ENCODE data around the gene ZNF599. TPM values are rescaled to one million over a fixed set of nuclear protein-coding genes. Genes with fewer than 3 reads are reported as not detected.

Gene ZNF599
- total RNA-seq, 2 experiments from 2014 or later, result 3.2 to 3.7 TPM

Other genes starting within 250 kb of the ZNF599 start
- gene SCGB2B2, start 96.1 kb downstream of the ZNF599 start, total RNA-seq, result under 1 TPM; 0.38 to 0.46 TPM
- 10 to 100 TPM; 16.5 to 16.6 TPM for gene ZNF302, start 95.5 kb downstream of the ZNF599 start, total RNA-seq
- 1 to 10 TPM; 4.2 to 4.6 TPM for gene ZNF181, start 39.0 kb downstream of the ZNF599 start, total RNA-seq
- gene ZNF30, start 153.7 kb upstream of the ZNF599 start, total RNA-seq, result 1 to 10 TPM; 3.7 to 4.2 TPM
- gene ZNF792, start 191.0 kb upstream of the ZNF599 start, total RNA-seq, result 1 to 10 TPM; 6.4 to 6.9 TPM
- gene GRAMD1A, start 227.1 kb upstream of the ZNF599 start, total RNA-seq, result 100 to 1,000 TPM; 204 to 223 TPM